ENCODE measurements around the gene HDAC1. TPM values are rescaled to one million over a fixed set of nuclear protein-coding genes. Genes with fewer than 3 reads are reported as not detected.
"Not testable (repeated sequence)": the region's sequence is repeated elsewhere in the genome, so short reads cannot be mapped to it uniquely, and the experiment has no call there.

Gene HDAC1
- total RNA-seq, 1 donor from 2014 or later: 19.6 TPM

DNA sequence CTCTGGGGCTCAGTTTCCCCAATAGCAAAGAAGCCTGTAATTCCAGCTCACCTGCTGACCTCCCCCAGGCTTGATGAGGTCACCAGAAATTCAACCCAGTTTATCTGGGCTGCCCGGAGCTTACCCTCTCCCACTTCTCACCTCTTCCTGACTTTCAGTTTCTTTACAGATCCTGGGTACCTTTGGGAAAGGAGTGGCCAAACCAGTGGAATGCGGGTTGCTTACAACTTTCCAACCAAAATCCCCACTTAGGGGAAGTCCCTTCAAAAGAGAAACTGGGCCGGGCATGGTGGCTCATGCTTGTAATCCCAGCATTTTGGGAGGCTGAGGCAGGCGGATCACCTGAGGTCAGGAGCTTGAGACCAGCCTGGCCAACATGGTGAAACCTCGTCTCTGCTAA, 50.1 kb downstream of the HDAC1 start:
- DNase-seq (ENCODE audit: low spot score in 2 of 2) (no peak), FAIRE-seq (no peak)

DNA sequence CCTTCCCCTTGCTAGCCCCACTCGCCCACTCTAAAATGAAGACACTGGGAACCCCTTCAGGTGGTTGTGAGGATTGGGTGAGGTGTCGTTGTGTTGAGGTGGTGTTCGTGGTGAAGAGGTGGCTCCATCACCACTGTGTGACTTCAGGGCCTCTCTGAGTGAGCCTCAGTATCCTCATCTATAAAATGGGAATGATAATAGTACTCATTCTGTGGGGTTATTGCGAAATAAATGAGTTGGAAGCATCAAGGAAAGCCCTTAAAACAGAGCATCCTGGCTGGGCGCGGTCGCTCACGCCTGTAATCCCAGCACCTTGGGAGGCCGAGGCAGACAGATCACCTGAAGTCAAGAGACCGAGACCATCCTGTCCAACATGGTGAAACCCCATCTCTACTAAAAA, 50.8 kb downstream of the HDAC1 start:
- no peak for DNase-seq (ENCODE audit: low spot score in 2 of 2)
- no peak for FAIRE-seq

DNA sequence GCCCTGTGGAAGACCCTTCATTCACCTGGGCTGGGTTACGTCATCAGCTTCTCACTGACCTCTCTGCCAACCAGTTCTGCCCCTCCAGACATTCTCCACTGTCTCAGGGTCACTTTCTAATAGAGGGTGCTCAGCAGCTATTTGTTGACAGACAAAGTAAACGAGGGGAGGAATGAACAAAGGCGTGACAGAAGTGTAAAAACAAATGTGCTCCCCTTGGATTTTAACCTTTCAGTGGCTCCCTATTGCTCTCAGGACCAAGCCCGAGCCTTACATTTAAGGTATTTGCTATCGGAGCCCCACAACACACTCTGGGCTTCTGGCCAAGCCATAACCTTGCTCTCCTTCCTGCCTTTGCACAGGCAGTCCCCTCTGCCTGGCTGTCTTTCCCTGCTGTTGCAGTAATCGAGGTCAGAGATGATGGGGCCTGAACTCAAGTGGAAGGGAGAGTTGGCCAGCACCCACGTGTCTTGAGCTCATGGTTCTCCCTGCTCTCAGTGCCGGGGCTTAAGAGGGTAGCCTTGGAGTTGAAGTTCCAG, 53.5 kb downstream of the HDAC1 start:
- DNase-seq (ENCODE audit: low spot score in 2 of 2): no peak
- FAIRE-seq: no peak

DNA sequence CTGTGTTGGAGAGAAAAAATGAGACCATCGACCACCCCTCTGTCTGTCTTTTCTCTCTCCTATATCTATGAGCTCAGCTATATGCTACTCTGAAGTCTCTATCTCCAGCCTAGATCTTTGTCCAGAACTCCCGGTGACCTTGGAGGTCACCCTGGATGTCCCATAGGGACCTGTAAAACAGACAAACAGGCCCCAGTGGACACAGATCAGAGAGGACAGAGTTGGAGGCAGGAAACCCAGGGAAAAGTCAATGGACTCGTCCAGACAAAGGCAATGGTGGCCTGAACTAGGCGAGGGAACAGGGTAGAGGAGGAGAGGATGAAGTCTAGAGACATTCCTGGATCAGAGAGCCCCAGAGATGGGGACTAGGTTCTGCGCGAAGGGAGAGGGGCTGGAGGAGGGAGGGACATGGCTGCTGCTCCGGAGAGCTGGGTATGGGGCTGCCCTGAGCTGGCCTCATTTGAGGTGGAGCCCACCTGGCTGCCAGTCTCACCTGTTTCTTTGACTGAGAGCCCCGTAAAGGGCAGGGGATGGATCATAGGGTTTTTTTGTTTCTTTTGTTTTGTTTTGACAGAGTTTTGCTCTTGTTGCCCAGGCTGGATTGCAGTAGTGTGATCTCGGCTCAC, 54.8 kb downstream of the HDAC1 start:
- DNase-seq (ENCODE audit: low spot score in 2 of 2) (no peak), FAIRE-seq (no peak)

DNA sequence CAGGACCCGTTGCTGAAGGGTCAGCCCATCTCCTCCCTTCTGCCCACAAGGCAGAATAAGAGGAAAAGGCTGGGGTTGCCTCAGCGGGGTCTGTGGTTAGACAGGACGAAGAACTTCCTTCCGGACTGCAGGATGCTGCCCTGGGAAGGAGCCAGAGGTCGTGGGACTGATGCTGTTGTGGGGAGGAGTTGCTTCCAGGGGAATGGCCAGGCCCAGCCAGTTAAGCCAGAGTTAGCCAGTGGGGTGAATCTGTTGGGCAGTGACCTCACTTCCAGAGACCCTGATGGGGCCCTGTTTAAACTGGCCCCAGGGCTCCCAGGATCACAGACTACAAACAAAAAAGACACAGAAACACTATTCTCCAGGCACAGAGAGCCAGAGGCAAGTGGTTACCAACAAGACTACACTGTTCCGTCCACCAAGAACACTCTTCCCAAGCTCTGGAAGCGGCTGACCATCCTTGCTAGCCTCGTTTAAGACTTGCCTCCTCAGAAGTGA, 57.4 kb downstream of the HDAC1 start:
- DNase-seq (ENCODE audit: low spot score in 2 of 2): no peak
- no peak for FAIRE-seq

DNA sequence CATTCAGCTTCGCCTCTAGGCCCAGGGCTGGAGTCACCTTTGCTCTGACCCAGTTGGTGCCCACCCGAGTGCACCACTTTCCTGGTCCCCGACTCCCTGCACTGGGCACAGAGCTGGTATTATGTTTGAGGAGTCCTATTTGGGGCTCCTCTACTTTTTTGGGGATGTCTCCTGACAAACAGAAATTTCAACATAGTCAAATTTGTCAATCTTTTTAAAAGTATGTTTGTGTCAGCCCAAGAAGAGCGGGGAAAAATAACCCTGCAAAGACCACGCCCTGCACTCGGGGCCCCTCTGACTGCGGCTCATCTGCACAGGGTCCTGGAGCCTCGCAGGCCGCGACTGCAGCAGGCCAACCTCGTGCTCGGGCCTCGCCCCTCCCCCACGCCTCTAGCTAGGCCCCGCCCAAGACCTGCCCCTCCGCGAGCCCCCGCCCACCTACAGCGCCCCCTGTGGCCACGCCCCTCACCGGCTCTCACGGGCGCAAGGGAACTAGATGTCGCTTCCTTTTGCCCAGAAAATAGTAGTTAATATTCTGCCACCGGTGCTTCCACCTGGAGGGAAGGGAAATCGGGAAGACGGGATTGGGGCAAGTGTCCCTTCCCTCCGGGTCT, 59.0 kb downstream of the HDAC1 start:
- FAIRE-seq: no peak
- peak; percentile 59 to 73 for DNase-seq (ENCODE audit: low spot score in 2 of 2)

DNA sequence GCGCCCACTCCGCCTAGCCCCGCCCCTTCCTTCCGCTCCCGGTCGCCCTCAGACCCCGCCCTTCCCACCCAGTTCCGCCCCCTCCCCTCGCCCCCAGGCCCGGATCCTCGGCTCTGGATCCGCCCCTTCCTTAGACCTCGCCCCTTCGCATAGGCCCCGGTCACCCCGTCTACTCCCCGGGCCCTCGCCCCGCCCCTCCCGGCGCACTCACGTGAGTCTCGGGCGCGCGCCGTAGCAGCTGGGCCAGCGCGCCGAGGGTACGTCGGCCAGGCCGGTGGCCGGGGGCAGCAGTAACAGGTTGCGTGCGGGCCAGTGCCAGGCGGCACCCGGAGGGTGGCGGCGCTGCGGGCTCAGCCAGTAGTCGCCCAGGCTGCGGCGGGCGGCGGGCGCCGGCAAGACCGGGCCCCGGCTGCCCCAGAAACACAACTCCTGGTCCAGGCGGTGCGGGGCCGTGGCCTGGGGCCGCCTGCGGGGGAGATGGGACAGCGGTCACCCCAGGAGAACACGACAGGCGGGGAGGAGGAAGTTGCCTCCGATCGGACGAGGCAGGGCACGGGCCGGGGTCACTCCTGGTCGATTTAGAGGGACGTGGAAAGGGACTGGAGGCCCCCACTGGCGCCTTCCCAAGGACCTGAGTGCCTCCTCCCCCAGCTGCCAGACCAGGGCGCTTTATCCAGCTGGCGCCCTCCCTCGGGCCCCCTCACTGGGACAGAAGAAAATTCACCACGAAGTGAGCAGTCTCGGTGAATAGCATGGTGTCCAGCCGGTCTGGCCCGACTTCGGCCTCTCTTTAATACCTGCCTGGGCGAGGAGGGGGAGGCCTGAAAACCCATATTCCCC, 59.7 kb downstream of the HDAC1 start:
- no peak for FAIRE-seq
- DNase-seq (ENCODE audit: low spot score in 2 of 2): peak; percentile 91 to 95

DNA sequence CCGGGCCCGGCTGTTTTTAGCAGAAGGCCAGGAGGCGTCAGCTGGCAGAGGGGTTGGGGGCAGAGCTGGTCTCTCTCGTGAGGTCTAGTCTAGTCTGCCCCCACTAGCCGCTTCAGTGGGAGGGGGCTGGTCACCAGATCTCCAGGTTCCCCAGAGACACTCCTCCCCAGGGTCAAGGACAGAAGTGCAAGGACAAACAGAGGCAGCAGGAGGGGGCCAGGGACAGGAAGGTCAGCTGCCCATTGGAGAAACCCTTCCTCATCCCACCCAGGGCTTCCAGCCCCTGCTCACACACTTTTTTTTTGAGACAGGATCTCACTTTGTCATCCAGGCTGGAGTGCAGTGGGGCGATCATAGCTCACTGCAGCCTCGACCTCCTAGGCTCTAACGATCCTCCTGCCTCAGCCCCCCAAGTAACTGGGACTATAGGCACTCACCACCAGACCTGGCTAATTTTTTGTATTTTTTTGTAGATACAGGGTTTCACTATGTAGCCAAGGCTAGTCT, 60.4 kb downstream of the HDAC1 start:
- DNase-seq (ENCODE audit: low spot score in 2 of 2) (no peak), FAIRE-seq (no peak)

DNA sequence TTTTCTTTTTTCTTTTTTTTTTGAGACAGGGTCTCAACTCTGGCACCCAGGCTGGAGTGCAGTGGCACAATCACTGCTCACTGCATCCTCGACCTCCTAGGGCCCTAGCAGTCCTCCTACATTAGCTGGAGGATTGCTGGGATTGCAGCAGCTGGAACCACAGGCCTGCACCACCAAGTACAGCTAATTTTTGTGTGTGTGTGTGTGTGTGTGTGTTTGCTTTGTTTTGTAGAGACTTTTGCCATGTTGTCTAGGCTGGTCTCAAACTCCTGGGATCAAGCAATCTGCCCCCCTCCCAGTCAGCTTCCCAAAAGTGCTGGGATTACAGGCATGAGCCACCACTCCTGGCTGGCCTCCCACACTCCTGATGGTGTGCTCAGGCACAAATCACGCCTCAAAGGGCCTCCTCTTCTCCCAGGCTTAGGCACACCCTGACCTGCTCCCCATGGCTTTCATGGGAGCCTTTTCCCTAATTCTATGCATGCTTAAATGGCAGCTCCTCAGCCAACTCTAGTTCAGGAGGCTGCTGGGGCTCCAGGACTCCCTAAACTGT, 61.0 kb downstream of the HDAC1 start:
- no peak for FAIRE-seq
- DNase-seq (ENCODE audit: low spot score in 2 of 2): no peak

DNA sequence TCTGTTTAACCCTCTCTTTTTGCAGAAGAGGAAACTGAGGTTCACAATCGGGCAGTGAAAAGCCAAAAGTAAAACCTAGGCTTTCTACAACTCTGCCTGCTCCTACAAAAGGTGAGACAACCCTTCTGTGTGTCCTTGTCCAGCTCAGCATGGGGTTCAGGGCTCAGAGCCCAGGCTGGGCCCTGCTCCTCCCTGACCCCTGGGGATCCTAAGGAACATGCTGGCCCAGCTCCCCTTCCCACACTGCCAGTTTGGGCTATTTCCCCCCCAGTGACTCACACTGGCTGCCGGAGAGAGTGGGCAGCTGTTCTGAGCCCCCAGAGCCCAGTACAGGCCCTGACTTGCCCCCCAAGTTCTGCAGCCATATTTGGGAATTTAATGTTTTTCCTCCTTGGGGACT, 61.5 kb downstream of the HDAC1 start:
- DNase-seq (ENCODE audit: low spot score in 2 of 2) (no peak), FAIRE-seq (no peak)

DNA sequence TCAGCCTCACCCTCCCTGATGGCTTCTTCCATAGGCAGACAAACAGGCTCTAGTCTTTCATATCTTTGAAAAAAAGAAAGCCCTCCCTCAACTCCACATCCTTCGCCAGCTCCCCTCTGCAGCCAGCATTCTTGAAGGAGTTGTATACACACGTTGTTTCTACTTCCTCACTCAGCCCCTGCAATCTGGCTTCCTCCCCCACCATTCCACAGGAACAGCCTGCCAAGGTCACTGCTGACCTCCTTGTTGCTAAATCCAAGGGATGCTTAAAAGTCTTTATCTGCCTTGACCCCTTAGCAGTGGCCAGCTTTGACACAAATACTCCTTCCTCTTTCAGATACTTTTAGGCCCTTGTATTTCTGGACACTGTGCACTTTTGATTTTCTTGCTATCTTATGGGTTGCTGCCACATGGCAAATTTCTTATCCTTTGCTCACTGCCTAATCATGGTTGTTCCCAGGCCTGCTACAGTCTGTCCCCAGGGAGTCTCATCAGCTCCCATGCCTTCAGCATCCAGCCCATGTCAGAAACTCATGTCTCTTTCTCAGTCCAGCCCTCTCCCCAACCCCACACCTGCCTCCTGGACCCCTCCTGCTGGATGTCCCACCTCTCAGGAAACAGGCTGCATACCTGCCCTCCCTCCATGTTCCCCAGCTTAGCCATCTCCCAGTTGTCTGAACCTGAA, 62.1 kb downstream of the HDAC1 start:
- FAIRE-seq (no peak), DNase-seq (ENCODE audit: low spot score in 2 of 2) (no peak)

DNA sequence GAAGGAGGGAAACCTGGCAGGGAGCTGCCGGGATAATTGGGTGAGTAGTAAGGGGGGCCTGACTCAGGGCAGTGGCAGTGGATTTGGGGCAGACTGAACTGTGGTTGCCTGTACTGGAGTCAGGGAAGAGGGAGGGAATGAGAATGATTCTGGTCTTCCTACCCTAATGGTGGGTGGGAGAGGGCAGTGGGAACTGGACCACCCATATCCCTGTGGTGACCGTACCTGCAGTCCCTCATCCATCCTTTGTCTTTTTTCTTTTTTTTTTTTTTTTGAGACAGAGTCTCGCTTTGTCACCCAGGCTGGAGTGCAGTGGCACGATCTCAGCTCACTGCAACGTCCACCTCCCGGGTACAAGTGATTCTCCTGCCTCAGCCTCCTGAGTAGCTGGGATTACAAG, 63.9 kb downstream of the HDAC1 start:
- DNase-seq (ENCODE audit: low spot score in 2 of 2); FAIRE-seq: not testable (repeated sequence)

DNA sequence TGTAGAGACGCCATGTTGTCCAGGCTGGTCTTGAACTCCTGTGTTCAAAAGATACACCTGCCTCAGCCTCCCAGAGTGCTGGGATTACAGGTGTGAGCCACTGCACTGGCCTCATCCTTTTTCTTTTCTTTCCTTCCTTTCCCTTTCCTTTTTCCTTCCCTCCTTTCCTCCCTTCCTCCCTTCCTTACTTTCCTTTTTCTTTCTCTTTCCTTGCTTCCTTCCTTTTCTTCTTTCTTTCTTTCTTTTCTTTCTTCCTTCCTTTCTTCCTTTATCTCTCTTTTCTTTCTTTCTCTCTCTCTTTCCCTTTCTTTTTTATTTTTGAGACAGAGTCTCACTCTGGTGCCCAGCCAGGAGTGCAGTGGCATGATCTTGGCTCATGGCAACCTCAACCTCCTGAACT, 64.6 kb downstream of the HDAC1 start:
- DNase-seq (ENCODE audit: low spot score in 2 of 2) (no peak), FAIRE-seq (no peak)

DNA sequence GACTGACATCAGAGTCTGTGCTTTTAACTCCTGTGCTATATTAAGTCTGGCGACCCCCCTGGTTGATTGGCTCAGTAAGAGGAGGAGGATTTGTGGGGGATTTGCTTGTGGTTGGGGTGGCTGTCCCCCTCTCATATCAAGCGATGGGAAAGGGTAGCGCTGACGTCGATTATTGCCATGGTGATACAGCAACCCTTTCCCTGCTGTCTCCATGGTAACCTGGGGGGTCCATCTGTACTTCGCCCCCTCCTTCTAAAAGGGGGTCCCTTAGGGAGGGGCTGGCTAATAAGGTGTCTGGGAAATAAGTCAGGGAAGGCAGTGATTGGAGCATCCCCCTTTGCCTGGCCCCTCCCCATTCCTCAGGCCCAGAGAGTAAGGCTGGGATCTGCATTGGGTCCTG, 65.7 kb downstream of the HDAC1 start:
- DNase-seq (ENCODE audit: low spot score in 2 of 2): no peak
- FAIRE-seq: no peak

DNA sequence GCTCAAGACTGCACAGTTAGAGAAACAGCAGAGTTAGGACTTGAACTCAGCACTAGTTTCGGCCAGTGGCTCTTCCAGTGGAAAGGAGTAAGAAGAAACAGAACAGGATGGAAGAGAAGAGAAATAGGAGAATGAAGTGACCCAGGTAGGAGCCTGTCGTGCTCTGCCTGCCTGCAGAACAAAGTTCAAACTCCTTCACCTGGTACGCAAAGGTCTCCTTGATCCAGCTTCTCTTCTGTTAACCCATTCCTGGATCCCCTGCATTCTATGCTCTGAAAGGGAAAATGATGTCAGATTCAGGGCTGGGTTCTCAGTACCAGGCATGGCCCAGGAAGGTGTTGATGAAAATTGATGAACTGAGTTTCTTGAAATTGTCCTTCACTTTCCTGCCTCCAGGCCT, 66.6 kb downstream of the HDAC1 start:
- DNase-seq (ENCODE audit: low spot score in 2 of 2) (no peak), FAIRE-seq (no peak)

DNA sequence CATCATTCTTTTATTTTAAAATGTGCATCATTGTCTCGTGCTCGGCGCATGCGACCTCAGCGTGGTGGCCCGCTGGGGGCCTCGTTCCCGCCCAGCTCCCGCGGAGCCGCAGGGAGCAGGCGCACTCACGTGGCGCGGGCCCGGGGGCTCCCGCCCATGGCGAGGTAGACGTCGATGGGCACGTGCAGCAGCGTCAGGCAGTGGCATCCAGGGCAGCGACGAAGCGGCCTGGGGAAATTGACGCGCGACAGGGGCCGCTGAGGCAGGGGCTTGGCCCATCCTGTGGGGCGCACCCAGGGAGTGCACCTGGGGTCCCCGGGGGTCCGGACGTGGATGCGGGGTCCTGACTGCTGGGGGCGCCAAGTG, 69.4 kb downstream of the HDAC1 start:
- no peak for FAIRE-seq
- peak in 1 of 2 donors; percentile 56 for DNase-seq (ENCODE audit: low spot score in 2 of 2)

DNA sequence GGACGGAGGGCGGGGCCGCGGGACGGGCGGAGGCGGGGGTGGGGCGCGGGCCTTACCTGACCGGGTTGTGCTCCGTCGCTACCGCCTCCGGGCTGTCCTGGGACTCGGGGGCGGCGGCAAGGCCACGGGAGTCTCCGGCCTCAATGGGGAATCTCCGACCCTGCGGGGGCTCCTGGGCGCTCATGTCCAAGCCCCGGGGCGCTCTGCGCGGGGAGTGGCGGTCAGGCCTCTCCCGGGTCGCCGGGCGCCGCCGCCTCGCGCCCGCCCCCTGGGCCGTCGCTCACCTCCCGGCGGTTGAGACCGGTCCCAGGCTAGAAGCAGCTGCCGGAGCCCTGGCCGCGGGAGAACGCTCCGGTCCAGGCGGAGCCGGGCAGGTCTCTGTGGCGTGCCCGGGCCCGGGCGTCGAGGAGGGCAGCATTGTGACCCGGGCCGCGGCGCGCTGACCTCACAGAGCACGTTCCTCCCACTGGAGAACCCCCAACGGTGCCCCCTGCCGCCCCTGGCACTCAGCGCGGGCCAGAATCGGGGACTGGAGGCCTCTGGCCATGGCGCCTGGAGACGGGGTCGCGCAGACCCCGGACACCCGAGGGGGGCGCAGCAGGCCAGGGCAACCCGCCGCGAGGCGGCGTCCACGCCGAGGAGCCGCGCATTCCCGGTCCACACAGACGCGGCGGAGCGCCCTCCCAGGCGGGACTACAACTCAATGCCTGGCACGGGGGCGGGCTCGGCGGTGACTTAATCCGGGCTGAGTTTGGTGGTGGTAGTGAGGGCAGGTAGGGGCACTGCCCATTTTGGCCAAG, 70.0 kb downstream of the HDAC1 start:
- FAIRE-seq (no peak), DNase-seq (ENCODE audit: low spot score in 2 of 2) (peak; percentile 79 to 80)

DNA sequence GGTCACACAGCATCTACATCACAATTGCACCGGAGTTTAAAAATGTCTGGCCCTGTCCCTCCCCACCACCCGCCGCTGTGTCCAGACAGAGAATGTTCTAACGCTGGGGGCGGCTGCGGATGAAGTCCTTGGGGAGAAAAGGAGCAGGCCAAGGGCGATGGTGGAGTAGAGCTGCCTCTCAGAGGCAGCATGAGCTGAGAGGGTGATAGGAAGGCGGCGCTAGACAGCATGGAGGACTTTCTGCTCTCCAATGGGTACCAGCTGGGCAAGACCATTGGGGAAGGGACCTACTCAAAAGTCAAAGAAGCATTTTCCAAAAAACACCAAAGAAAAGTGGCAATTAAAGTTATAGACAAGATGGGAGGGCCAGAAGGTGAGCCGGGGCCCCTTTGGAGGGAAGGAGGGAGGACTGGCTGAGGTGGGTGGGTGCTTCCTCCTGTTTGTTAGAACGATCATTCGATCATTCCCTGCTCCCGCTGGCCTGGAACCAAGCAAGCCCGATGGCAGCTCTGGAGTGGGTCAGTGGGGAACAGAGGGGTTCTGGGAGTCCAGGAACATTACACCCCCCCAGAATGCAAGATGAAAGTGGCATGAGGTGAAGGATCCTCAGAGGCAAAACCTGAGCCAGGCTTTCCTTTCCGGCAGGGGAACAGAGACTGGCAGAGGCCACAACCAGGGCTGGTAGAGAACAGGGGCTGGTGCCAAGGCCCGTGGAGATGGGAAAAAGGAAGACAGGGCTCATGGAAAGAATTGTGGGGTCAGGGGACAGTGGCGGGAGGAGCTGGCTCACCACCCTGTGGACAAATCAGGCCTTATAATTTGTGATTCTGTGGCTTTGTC, 70.8 kb downstream of the HDAC1 start, which contains the start of the genes FAM229A and TSSK3:
Gene FAM229A (minus strand): TSS at position 12 of the 840 bp plus-strand sequence. CDS start 394 bp downstream, outside the sequence.
Gene TSSK3 (plus strand): TSS at position 66 of the 840 bp plus-strand sequence. CDS start 163 bp downstream, at position 229.
- DNase-seq (ENCODE audit: low spot score in 2 of 2): no peak
- no peak for FAIRE-seq
